ENCODE data around the gene PRCD. TPM values are rescaled to one million over a fixed set of nuclear protein-coding genes. Genes with fewer than 3 reads are reported as not detected.

Gene PRCD
- total and polyA plus RNA-seq, 12 donors = 1.5 to 17.3 (median 2.6) TPM

GRCh38 chr17:76568811-76569221 lies 29.0 kb downstream of the PRCD start:
- Histone ChIP-seq H3K4me3 (no peak overlapping the region), H3K27me3 (no peaks in the 10 kb centered on the region), H3K27ac (no peak overlapping the region), H3K4me1 (peaks cover 0 to 35% (median 17%) of the 10 kb centered on the region in 9 donors), H3K9me3 (no peaks in the 10 kb centered on the region), H3K36me3 (peaks cover 0 to 31% (median 6%) of the 10 kb centered on the region in 9 donors)
- 35 to 44% methylated on average over 18 to 19 of the region's 19 CpGs for WGBS, 2 donors
- DNase-seq = no peak
- ATAC-seq = peak in 1 of 8 donors; percentile 19
- intact Hi-C loops (cut with DNase I) = loop anchor here in 1 of 10 donors (10.0 kb wide), 1 partner anchor 56 kb away; no protein-coding TSS in a partner anchor
- TF ChIP-seq, protein P1, sequence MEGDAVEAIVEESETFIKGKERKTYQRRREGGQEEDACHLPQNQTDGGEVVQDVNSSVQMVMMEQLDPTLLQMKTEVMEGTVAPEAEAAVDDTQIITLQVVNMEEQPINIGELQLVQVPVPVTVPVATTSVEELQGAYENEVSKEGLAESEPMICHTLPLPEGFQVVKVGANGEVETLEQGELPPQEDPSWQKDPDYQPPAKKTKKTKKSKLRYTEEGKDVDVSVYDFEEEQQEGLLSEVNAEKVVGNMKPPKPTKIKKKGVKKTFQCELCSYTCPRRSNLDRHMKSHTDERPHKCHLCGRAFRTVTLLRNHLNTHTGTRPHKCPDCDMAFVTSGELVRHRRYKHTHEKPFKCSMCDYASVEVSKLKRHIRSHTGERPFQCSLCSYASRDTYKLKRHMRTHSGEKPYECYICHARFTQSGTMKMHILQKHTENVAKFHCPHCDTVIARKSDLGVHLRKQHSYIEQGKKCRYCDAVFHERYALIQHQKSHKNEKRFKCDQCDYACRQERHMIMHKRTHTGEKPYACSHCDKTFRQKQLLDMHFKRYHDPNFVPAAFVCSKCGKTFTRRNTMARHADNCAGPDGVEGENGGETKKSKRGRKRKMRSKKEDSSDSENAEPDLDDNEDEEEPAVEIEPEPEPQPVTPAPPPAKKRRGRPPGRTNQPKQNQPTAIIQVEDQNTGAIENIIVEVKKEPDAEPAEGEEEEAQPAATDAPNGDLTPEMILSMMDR (IDR thresholded peaks at IDR 0.05) = no peak

- peaks cover 0 to 35% (median 17%) of the 10 kb centered on the region in 9 donors for H3K4me1 ChIP-seq
- WGBS, 2 donors = 64% methylated on average over 18 of the region's 18 CpGs
- H3K4me3 ChIP-seq = no peak overlapping the region
- ATAC-seq (peak; percentile 34 to 82 (median 63)), DNase-seq (peak in 1 of 2 donors; percentile 42)
- no peaks in the 10 kb centered on the region for H3K27me3 ChIP-seq
- intact Hi-C loops (cut with DNase I) = loop anchor here in 1 of 10 donors (10.0 kb wide), 1 partner anchor 55 kb away; no protein-coding TSS in a partner anchor
- peaks cover 0 to 23% (median 6%) of the 10 kb centered on the region in 9 donors for H3K36me3 ChIP-seq
- no peak overlapping the region for H3K27ac ChIP-seq
- no peaks in the 10 kb centered on the region for H3K9me3 ChIP-seq
- TF ChIP-seq, protein P1 (IDR thresholded peaks at IDR 0.05) = no peak
These were observed 29.9 kb downstream of the PRCD start for GRCh38 chr17:76569607-76570279.

- H3K4me3 ChIP-seq = no peak overlapping the region
- intact Hi-C loops (cut with DNase I) = no loop called here
- H3K27ac ChIP-seq = no peak overlapping the region
- peaks cover 0 to 16% (median 4%) of the 10 kb centered on the region in 9 donors for H3K36me3 ChIP-seq
- DNase-seq (no peak), ATAC-seq (no peak)
- H3K27me3 ChIP-seq = no peaks in the 10 kb centered on the region
- peaks cover 0 to 34% (median 17%) of the 10 kb centered on the region in 9 donors for H3K4me1 ChIP-seq
- H3K9me3 ChIP-seq = no peaks in the 10 kb centered on the region
- TF ChIP-seq, protein P1 (IDR thresholded peaks at IDR 0.05) = no peak
- 86 to 94% methylated on average over 7 of the region's 7 CpGs for WGBS, 2 donors
These were observed 30.6 kb downstream of the PRCD start for GRCh38 chr17:76570457-76570856.

- Histone ChIP-seq H3K27me3 (no peaks in the 10 kb centered on the region), H3K4me3 (no peak overlapping the region), H3K4me1 (peaks cover 0 to 29% (median 17%) of the 10 kb centered on the region in 9 donors), H3K27ac (no peak overlapping the region), H3K36me3 (peaks cover 0 to 11% (median 0%) of the 10 kb centered on the region in 9 donors), H3K9me3 (no peaks in the 10 kb centered on the region)
- intact Hi-C loops (cut with DNase I) = no loop called here
- 93 to 97% methylated on average over 13 of the region's 13 CpGs for WGBS, 2 donors
- DNase-seq (no peak), ATAC-seq (no peak)
- TF ChIP-seq, protein P1 (IDR thresholded peaks at IDR 0.05) = no peak
These were observed 31.1 kb downstream of the PRCD start for GRCh38 chr17:76570877-76571471.
